ENCODE measurements around the gene CNTN4. TPM values are rescaled to one million over a fixed set of nuclear protein-coding genes. Genes with fewer than 3 reads are reported as not detected.

Gene CNTN4
- total RNA-seq, 1 experiment from 2014 or later: 1.6 TPM

DNA sequence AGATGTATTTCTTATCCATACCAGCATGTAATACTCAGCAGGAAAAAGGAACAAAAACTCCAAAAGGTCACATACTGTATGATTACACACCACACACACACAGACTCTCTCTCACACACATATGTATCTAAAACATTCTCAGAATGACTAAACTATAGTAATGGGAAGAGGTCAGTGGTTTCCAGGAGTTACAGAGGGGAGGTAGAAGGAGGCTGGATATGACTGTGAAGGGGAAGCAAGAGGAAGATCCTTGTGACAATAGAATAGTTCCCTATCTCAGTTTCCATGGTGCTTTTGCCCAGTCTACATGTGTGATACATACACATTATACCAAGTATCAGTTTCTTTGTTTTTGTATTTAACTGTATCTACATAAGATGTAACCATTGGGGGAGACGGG, 821.4 kb downstream of the CNTN4 start:
- no peaks in the 10 kb centered on the region for H3K27me3 ChIP-seq (ENCODE audit: insufficient read depth, low read length)
- TF ChIP-seq, protein P1, sequence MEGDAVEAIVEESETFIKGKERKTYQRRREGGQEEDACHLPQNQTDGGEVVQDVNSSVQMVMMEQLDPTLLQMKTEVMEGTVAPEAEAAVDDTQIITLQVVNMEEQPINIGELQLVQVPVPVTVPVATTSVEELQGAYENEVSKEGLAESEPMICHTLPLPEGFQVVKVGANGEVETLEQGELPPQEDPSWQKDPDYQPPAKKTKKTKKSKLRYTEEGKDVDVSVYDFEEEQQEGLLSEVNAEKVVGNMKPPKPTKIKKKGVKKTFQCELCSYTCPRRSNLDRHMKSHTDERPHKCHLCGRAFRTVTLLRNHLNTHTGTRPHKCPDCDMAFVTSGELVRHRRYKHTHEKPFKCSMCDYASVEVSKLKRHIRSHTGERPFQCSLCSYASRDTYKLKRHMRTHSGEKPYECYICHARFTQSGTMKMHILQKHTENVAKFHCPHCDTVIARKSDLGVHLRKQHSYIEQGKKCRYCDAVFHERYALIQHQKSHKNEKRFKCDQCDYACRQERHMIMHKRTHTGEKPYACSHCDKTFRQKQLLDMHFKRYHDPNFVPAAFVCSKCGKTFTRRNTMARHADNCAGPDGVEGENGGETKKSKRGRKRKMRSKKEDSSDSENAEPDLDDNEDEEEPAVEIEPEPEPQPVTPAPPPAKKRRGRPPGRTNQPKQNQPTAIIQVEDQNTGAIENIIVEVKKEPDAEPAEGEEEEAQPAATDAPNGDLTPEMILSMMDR (conservative IDR thresholded peaks at IDR 0.05): no peak
- Mint-ChIP-seq H3K4me3 (no peak overlapping the region), H3K27me3 (ENCODE audit: low read depth) (no peaks in the 10 kb centered on the region), H3K4me1 (peaks cover 5 to 6% of the 10 kb centered on the region in 2 experiments), H3K27ac (no peak overlapping the region), H3K9me3 (peaks cover 18 to 19% of the 10 kb centered on the region in 2 experiments), H3K36me3 (ENCODE audit: insufficient read depth in 1 of 3, low read depth in 3 of 3) (peaks cover 8 to 14% (median 9%) of the 10 kb centered on the region in 3 experiments)
- no peak overlapping the region for H2BK120ac ChIP-seq (ENCODE audit: low read depth, low read length, poor library complexity, severe bottlenecking)
- WGBS (ENCODE audit: extremely low coverage, insufficient read length, low lambda C conversion rate): no CpG with 5 or more reads among the region's 1 CpG
- no peak overlapping the region for H3K18ac ChIP-seq (ENCODE audit: insufficient read length, low read depth, low read length)
- no peak overlapping the region for H2AK5ac ChIP-seq (ENCODE audit: insufficient read length, low read length)
- no peaks in the 10 kb centered on the region for H3K23me2 ChIP-seq (ENCODE audit: insufficient read length, low read depth, low read length, poor library complexity, severe bottlenecking)
- no peak overlapping the region for H3K27ac ChIP-seq (ENCODE audit: insufficient read length, low read depth, low read length)
- H3K14ac ChIP-seq (ENCODE audit: insufficient read depth, low read length): no peak overlapping the region
- no peak overlapping the region for H2BK12ac ChIP-seq (ENCODE audit: insufficient read length, low read depth, low read length)
- DNase-seq: no peak
- no peak overlapping the region for H3T11ph ChIP-seq (ENCODE audit: low read length)
- H2BK15ac ChIP-seq (ENCODE audit: low read depth, low read length): no peak overlapping the region
- no peak overlapping the region for H3K23ac ChIP-seq (ENCODE audit: insufficient read length, low read depth, low read length)
- H3K4me1 ChIP-seq (ENCODE audit: insufficient read depth, low read length): no peaks in the 10 kb centered on the region
- H3K79me1 ChIP-seq (ENCODE audit: insufficient read depth, low read depth, low read length, poor library complexity, severe bottlenecking): no peaks in the 10 kb centered on the region
- H2BK5ac ChIP-seq (ENCODE audit: insufficient read length, low read length): no peak overlapping the region
- no peak overlapping the region for H3K4me2 ChIP-seq (ENCODE audit: insufficient read depth, insufficient read length, low read length)
- H3K9me3 ChIP-seq (ENCODE audit: control insufficient read depth, low read depth, low read length): no peaks in the 10 kb centered on the region
- no peak overlapping the region for H3K4ac ChIP-seq (ENCODE audit: low read depth, low read length)
- no peak overlapping the region for H4K91ac ChIP-seq (ENCODE audit: insufficient read length, low read depth, low read length)
- H3K9ac ChIP-seq (ENCODE audit: extremely low read depth, insufficient read length, low read length): no peak overlapping the region
- H2BK20ac ChIP-seq (ENCODE audit: low read depth, low read length, poor library complexity, severe bottlenecking): no peak overlapping the region
- H4K20me1 ChIP-seq (ENCODE audit: control insufficient read depth, insufficient read depth, insufficient read length): no peaks in the 10 kb centered on the region
- H4K5ac ChIP-seq (ENCODE audit: insufficient read length, low read depth, low read length): no peak overlapping the region
- no peak overlapping the region for H3K56ac ChIP-seq (ENCODE audit: insufficient read length, low read depth, low read length)
- H2AFZ ChIP-seq (ENCODE audit: low read length): no peak overlapping the region
- H3K79me2 ChIP-seq (ENCODE audit: insufficient read depth, low read length): no peaks in the 10 kb centered on the region
- no peak overlapping the region for H4K8ac ChIP-seq (replicated peaks; ENCODE audit: insufficient read length, low read depth, low read length)

Measured in H9 (cell line).